NAMALWA (cell line): Measurements from ENCODE around the gene VASP.

ENCODE experiments used
- DNase-seq: peaks from one replicate; pipeline ENCODE4 v3.0.0-alpha.2; 2015; ENCODE audit warnings: low spot score

Gene VASP

DNA sequence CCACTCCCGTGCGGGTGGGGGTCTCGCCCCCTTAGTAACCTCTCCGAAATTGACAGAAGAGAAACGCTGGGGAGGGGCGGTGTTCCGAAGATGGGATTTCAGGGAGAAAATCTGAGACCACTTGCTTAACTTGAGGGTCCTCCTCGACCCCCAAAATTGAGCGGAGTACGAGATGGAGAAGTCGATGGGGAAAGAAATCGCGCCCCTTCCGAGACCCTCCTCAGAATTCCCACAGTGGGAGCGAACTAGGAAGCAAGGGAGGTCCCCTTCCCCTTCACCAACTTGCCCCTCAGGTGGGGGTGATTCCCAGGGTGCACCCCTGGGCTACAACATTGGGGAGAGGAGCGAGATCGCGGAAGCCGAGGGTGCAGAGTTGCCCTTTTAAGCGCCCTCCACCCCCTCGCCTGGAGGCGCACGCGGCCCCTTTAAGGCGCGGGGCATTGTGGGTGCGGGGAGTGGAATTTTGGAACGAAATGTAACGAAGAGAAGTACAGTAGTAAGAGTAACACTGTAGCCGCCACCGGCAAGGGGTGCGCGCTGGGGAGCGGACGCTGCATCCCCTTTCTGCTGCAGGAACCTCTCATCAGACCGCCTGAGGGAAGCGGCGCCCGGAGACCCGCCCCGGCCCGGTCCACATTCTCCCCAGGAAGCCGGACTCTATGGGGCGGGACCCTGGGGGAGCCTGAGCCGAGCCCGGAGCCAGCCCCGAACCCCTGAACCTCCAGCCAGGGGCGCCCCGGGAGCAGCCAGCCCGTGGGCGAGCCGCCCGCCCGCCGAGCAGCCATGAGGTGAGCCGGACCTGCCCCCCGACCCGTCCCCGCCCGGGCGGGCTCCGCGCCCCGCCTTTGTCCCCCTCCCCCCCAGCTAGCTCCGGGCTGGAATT lies at the start of gene VASP:
TSS of gene VASP (plus strand) at position 491 of the 883 bp plus-strand sequence. CDS start at position 784, 293 bp downstream.
- peak; percentile 96 for DNase-seq

DNA sequence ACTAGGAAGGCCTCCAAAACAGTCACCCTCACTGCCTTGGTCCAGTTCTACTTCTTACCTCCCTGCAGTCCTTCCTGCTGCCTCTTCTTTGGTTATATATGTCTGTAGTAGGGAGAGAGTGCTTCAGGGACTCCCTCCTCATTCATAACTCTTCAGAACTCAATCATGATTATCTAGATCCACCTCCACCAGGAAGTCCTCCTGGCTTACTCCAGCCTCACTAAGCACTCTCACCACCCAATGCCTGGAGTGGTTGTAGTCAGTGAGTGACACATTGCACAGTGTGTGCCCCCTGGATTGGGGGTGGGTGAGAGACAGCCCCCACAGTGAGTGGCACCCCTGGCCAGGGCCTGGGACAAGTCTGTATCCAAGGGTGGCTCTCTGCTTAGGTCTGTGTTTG lies 49.5 kb upstream of the VASP start:
- DNase-seq: no peak

DNA sequence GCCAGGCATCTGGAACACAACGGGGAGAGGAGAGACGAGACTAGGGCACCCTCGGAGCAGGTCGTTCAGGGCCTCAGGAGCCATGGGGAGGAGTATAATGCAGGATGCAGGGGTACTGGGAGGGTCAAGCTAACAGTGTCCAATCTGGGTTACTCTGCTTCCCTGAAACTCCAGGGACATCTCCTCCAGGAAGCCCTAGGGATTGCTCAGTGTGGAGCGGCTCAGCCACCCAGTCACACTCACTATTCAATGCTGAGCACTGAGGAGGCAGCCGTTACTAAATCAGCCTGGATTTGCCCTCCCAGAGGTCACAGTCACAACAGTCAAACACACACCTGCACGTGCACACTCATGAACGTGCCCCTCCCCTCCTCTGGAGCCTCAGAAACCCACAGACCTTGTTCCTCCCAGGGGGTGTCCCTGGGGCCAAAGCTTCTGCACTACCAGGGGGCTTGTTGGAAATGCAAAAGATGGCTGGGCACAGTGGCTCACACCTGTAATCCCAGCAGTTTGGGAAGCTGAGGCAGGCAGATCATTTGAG lies 46.4 kb upstream of the VASP start:
- peak; percentile 42 for DNase-seq

DNA sequence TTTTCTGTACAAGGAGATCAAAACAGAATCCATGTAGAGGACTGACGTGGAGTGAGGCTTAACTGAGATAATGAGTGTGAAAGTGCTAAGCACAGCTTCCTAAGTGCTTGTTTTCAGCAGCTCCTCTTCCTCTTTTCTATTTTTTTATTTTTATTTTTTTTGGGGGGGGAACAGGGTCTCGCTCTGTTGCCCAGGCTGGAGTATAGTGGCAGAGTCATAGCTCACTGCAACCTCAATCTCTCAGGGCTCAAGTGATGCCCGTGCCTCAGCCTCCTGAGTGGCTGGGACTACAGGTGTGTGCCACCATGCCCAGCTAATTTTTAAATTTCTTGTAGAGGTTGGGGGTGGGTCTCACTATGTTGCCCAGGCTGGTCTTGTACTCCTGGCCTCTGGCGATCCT lies 45.1 kb upstream of the VASP start:
- DNase-seq: no peak

DNA sequence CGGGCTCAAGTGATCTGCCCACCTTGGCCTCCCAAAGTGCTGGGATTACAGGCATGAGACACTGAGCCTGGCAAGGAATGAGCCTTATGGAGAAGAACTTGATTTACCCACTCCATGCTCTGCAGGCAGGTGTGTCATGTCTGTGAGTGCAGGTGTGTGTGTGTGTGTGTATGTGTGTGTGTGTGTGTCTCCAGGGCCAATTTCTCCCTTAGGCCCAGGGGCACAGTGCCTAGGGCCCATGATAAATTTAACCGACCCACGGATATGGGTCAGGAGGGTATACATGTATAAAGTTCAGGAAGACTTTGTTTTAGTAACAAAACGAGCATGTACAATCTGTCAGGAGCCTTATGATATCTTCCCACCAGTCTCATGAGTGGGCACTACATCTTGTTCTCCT lies 44.0 kb upstream of the VASP start:
- DNase-seq: no peak

DNA sequence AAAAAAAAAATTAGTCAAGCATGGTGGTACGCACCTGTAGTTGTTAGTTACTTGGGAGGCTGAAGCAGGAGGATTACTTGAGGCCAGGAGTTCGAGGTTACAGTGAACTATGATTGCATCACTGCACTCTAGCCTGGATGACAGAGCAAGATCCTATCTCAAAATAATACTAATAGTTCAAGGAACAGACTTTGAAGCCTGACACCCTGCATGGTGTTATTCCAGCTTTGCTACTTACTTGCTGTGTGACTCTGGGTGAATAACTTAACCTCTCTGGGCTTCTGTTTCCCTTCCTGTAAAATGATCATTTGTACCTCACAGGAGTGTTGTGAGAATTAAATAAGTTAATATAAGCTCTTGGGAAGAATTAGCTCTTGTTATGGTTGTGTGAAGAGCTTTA lies 43.0 kb upstream of the VASP start:
- DNase-seq: no peak

DNA sequence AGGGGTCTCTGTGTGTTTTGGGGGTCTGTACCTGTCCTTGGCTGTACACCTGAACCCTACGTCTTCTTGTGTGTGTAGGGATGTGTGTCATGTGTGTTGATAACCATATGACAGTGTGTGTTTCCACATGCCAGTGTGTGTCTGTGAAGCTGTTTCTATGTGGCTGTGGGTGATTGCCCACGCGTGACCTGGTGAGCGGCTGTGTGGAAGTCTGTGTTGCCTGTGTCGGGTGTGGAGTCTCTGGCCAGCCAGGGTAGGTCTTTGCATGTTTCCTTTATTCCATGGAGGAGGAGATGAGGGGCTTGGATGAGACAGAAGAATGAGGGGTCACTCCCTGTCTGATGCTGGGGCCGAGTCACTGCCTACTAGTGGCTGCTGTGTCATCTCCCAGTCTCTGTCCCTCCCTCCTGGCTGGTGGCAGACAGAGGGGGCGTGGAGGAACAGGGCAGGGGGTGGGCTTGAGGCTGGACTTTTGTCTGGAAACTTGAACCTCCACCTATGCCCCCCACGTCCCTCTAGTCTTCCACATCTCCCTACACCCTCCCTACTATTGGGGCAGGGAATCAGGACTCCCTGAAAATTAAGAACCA lies 42.3 kb upstream of the VASP start:
- no peak for DNase-seq

DNA sequence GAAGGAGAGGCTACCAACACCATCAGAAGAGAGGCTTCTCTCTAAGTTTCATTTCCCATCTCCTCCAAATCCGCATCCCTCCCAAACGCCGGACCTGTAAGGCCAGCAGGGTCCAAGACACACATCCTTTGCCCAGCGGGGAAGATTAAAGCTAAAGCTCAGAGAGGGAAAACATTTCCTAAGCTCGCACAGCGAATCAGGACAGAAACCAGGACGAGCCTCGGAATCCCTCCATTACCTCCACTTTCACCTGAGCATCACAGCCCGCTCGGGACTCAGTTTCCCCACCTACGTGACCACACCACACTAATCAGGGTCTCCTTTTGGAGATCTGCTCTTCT lies 40.2 kb upstream of the VASP start:
- DNase-seq: no peak

DNA sequence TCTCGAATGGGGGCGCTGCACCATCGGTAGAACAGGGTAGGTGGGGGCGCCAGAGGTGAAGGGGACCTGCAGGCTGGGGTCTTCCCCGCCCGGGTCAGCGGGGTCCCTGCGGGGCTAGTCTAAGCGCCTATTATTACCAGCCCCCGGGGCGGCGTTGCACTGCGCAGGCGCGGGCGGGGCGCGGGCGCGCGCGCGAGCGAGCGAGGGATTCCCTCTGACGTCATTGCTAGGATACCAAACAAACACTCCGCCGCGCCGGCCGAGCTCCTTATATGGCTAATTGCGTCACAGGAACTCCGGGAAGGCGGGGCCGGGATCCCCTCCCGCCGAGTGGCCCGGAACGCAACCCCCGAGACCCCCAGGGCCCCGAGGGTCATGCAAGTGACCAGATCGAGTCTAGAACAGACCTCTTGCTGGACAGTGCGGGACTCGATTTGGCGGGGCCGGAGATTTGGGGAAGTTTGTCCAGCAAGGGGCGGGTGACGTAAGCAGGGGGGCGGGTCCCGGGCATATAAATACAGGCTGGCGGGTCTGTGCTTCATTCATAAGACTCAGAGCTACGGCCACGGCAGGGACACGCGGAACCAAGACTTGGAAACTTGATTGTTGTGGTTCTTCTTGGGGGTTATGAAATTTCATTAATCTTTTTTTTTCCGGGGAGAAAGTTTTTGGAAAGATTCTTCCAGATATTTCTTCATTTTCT lies 39.7 kb upstream of the VASP start, which contains the start of gene FOSB:
TSS of gene FOSB (plus strand) at position 541 of the 703 bp plus-strand sequence. CDS start 591 bp downstream, outside the sequence.
- peak; percentile 97 for DNase-seq

DNA sequence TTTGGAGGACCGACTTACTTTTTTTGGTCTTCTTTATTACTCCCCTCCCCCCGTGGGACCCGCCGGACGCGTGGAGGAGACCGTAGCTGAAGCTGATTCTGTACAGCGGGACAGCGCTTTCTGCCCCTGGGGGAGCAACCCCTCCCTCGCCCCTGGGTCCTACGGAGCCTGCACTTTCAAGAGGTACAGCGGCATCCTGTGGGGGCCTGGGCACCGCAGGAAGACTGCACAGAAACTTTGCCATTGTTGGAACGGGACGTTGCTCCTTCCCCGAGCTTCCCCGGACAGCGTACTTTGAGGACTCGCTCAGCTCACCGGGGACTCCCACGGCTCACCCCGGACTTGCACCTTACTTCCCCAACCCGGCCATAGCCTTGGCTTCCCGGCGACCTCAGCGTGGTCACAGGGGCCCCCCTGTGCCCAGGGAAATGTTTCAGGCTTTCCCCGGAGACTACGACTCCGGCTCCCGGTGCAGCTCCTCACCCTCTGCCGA lies 39.1 kb upstream of the VASP start:
- DNase-seq: no peak

DNA sequence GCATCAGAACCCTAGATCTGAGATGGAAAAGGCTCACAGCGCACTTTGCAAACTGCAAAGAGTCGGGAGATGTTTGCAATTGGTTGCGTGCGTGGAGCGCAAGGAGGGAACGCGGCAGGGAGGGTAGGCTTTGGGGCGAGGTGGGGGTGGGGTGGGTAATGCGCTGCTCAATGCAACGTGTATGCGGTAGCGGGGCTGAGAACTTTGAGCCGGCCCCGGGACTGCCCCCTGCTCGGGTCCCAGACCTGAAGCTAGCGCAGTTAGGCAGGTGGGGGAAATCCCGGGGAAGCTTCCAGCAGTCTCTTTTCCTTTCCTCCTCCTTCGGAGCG lies 38.5 kb upstream of the VASP start:
- DNase-seq: no peak

DNA sequence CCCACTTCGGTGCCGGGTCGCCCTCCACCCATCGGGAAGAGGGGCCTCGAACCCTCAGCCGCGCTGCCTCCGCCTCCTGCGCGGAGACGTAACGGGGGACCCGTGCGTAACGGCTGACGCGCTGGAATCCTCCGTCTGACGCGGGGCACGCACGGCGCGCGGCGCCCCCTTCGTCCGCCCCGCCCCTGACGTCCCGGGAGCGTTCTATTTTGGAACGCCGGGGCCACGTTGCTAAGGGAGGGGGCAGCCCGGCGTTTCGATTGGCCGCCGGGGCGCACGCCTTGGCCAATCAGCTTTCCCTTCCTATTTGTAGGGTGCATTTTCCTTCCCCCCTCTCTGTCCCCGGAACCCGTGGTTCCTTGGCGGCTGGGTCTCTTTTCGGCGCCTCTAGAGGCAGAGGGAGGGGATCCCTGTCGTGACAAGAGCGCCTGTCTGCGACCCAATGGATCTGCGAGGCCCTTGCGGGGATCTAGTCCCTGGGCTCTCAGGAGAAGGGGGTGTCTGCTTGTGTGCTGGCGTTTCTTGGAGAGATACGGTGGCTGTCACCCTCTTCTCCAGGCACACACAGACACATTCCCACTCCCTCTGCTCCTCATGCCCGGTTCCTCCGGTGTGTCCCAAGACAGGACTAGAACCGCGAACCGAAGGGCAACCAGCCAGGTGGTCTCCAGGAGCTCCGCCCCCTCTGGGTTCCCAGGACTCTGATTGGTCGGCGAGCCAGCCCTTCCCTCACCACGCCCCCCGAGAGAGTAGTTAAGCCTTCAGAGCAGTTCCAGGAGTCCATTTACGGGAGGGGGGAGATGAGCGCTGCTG lies 37.9 kb upstream of the VASP start:
- peak; percentile 95 for DNase-seq

DNA sequence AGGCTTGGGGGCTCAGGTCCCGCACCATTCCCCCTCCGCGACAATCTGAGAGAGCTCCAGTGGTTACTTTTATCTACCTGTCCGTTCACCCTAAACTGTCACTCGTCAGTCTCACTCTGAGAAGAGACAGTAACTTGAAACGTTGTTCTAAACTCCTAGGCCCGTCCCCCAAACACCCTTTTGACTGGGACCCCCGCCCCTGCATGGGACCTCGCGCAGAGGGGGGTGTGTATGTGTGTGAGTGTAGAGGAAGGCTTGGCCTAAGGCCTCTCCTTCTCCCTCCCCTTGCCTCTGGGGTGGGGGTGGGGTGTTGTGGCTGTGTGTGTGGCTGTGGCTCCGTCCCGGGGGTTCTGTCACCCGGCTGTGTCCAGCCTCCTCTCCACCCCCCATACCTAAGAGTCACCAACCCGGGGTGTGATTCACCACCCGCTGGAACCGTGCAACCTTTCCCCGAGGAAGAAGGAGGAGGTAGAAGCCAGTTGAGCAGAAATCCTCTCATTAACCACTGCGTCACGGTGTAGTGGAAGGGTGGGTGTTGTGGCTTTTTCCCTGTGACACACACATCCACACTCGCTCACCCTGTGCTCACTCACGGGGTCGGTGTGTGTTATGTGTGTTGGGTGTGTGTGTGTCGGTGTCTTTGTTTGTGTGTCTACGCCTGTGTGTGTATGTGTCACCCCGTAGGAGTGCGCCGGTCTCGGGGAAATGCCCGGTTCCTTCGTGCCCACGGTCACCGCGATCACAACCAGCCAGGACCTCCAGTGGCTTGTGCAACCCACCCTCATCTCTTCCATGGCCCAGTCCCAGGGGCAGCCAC lies 37.1 kb upstream of the VASP start:
- DNase-seq: peak; percentile 59

DNA sequence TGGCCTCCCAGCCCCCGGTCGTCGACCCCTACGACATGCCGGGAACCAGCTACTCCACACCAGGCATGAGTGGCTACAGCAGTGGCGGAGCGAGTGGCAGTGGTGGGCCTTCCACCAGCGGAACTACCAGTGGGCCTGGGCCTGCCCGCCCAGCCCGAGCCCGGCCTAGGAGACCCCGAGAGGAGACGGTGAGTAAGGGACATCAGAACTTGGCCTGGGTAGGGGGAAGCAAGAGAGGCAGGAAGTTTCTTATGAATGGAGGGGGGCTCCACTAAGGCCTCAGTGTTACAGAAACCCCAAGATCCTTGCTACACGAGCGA lies 36.6 kb upstream of the VASP start:
- no peak for DNase-seq

DNA sequence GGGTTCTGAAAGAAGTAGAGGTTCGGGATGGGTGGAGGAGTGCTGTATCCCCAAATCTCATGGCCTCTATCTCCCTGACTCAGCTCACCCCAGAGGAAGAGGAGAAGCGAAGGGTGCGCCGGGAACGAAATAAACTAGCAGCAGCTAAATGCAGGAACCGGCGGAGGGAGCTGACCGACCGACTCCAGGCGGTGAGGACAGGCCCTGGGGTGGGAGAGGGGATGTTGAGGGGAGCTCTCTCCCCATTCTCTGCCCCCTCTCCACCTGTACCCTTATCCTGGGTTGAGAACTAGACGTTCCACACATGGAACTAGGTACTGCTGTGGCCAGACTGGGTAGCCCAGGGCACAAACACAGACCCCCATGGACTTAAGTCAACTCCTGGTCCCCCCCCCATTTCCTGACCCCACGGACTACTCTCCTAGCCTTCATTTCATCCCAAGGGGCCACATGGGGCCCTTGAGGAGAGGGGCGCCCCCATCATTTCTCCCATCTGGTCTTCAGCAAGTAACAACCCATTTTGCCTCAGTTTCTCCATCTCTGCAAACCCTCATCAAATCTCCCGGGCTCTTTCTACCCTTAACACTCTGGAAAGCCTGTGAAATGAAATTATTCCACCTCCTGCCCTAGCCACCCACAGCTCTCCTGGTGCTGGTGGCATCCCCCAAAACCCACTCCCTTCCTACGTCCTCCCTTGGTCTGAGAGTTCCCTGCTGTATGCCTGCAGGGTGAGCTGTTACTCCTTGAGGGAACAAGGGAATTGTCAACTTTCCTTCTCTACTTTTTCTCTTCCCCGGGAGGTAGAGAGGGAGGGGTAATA lies 36.0 kb upstream of the VASP start:
- peak; percentile 44 for DNase-seq

DNA sequence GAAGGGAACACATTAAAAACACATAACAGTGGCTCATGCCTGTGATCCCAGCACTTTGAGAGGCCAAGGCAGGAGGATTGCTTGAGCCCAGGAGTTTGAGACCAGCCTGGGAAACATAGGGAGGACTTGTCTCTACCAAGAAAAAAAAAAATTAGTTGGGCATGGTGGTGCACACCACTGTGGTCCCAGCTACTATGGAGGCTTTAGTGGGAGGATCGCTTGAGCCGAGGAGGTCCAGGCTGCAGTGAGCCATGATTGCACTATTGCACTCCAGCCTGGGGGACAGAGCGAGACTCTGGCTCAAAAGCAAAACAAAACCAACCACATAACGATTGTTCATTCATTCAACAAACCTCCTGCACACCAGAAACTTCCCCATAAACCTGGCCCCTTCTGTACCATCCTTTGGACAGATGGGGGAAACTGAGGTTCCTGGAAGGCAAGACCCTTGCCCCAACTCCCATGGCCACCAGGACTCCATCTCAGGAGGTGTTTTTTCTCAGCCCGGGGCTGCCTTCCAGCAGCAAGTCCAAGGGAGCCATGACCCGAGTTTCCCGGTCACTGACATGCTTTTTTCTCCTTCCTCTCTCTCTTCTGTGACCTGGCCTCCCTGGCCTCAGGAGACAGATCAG lies 35.2 kb upstream of the VASP start:
- DNase-seq: peak; percentile 55

DNA sequence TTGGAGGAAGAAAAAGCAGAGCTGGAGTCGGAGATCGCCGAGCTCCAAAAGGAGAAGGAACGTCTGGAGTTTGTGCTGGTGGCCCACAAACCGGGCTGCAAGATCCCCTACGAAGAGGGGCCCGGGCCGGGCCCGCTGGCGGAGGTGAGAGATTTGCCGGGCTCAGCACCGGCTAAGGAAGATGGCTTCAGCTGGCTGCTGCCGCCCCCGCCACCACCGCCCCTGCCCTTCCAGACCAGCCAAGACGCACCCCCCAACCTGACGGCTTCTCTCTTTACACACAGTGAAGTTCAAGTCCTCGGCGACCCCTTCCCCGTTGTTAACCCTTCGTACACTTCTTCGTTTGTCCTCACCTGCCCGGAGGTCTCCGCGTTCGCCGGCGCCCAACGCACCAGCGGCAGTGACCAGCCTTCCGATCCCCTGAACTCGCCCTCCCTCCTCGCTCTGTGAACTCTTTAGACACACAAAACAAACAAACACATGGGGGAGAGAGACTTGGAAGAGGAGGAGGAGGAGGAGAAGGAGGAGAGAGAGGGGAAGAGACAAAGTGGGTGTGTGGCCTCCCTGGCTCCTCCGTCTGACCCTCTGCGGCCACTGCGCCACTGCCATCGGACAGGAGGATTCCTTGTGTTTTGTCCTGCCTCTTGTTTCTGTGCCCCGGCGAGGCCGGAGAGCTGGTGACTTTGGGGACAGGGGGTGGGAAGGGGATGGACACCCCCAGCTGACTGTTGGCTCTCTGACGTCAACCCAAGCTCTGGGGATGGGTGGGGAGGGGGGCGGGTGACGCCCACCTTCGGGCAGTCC lies 34.5 kb upstream of the VASP start:
- DNase-seq: peak; percentile 50

DNA sequence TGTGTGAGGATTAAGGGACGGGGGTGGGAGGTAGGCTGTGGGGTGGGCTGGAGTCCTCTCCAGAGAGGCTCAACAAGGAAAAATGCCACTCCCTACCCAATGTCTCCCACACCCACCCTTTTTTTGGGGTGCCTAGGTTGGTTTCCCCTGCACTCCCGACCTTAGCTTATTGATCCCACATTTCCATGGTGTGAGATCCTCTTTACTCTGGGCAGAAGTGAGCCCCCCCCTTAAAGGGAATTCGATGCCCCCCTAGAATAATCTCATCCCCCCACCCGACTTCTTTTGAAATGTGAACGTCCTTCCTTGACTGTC lies 34.0 kb upstream of the VASP start:
- no peak for DNase-seq
